ENCODE measurements around the gene GABRB2.

- TF ChIP-seq CTCF (conservative IDR thresholded peaks at IDR 0.05): no peak
- TF ChIP-seq ZFX (IDR thresholded peaks at IDR 0.05): no peak
Measured at GRCh38 chr5:161311965-161312364, 234.6 kb downstream of the GABRB2 start.
